Testis (tissue), 2 donors: ENCODE results near the gene TEX48.

Experiments
- POLR2A ChIP-seq: fragments of 450-650 bp; IDR thresholded peaks from one replicate; pipeline ENCODE4 v1.6.1; 2017; ENCODE audit warnings: antibody characterized with exemption, mild to moderate bottlenecking, moderate library complexity
- TF ChIP-seq, protein P1 (sequence below), 3 experiments: fragments of 450-650 bp in 2 of 3; fragments of 200-600 bp in 1 of 3; sonication (generic) in 1 of 3; IDR thresholded peaks; one replicate each; pipeline ENCODE4 v1.5.1; 2016 to 2019; ENCODE audit warnings: antibody characterized with exemption in 3 of 3, mild to moderate bottlenecking in 2 of 3, moderate library complexity in 1 of 3

DNA sequence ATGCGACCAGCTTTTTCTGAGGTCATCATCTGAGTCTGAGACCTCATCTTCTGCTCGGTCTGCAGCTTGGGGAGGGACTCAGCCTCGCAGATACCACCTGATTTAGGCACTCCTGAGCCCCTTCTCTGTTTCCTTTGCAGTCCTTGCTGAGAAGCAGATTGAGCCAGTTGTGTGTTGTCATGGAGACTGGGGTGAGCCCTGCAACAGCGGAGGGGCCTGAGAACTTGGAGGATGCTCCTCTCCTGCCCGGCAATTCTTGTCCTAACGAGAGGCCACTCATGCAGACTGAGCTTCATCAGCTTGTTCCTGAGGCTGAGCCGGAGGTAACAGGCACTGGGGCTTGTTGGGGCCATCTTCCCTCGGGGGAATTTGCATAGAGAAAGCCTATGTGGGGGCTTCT, 43.6 kb downstream of the TEX48 start:
- TF ChIP-seq, protein P1, sequence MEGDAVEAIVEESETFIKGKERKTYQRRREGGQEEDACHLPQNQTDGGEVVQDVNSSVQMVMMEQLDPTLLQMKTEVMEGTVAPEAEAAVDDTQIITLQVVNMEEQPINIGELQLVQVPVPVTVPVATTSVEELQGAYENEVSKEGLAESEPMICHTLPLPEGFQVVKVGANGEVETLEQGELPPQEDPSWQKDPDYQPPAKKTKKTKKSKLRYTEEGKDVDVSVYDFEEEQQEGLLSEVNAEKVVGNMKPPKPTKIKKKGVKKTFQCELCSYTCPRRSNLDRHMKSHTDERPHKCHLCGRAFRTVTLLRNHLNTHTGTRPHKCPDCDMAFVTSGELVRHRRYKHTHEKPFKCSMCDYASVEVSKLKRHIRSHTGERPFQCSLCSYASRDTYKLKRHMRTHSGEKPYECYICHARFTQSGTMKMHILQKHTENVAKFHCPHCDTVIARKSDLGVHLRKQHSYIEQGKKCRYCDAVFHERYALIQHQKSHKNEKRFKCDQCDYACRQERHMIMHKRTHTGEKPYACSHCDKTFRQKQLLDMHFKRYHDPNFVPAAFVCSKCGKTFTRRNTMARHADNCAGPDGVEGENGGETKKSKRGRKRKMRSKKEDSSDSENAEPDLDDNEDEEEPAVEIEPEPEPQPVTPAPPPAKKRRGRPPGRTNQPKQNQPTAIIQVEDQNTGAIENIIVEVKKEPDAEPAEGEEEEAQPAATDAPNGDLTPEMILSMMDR (IDR thresholded peaks at IDR 0.05): no peak
- TF ChIP-seq POLR2A: no peak
